Measurements from ENCODE around the gene R3HDML.
"Not testable (repeated sequence)": the region's sequence is repeated elsewhere in the genome, so short reads cannot be mapped to it uniquely, and the experiment has no call there.

R3HDML gene

GRCh38 chr20:44331201-44331600 lies 5.6 kb upstream of the R3HDML start:
- no peak for DNase-seq

GRCh38 chr20:44334306-44334705 lies 2.5 kb upstream of the R3HDML start:
- no peak for DNase-seq

- no peak for DNase-seq
These were observed 2.1 kb upstream of the R3HDML start for GRCh38 chr20:44334709-44335108.

GRCh38 chr20:44335675-44336074 lies 1.2 kb upstream of the R3HDML start:
- no peak for DNase-seq

- no peak for DNase-seq
These were observed 757 bp upstream of the R3HDML start for GRCh38 chr20:44336086-44336485.

GRCh38 chr20:44342248-44342647 lies 5.4 kb downstream of the R3HDML start:
- no peak for DNase-seq

GRCh38 chr20:44343162-44343675 lies 6.4 kb downstream of the R3HDML start:
- DNase-seq: no peak

GRCh38 chr20:44344723-44345122 lies 7.9 kb downstream of the R3HDML start:
- no peak for DNase-seq

- DNase-seq: no peak
These were observed 8.3 kb downstream of the R3HDML start for GRCh38 chr20:44345147-44345546.

- not testable (repeated sequence) for DNase-seq
These were observed 9.1 kb downstream of the R3HDML start for GRCh38 chr20:44345941-44346340.

- DNase-seq: no peak
These were observed 11.4 kb downstream of the R3HDML start for GRCh38 chr20:44348168-44348659.

- DNase-seq: no peak
These were observed 12.5 kb downstream of the R3HDML start for GRCh38 chr20:44349349-44349748.

- DNase-seq: no peak
These were observed 13.7 kb downstream of the R3HDML start for GRCh38 chr20:44350567-44350966.

GRCh38 chr20:44354979-44355497 lies 18.2 kb downstream of the R3HDML start:
- DNase-seq: no peak

GRCh38 chr20:44355498-44356352 lies 18.9 kb downstream of the R3HDML start, which contains the start of gene HNF4A:
TSS of gene HNF4A (plus strand) at chr20:44355699. CDS start at chr20:44355805, 106 bp downstream.
- DNase-seq: no peak

- DNase-seq: no peak
These were observed 19.5 kb downstream of the R3HDML start for GRCh38 chr20:44356353-44356723.

GRCh38 chr20:44357020-44357419 lies 20.2 kb downstream of the R3HDML start:
- no peak for DNase-seq

- no peak for DNase-seq
These were observed 20.8 kb downstream of the R3HDML start for GRCh38 chr20:44357555-44358125.

- DNase-seq: no peak
These were observed 21.9 kb downstream of the R3HDML start for GRCh38 chr20:44358776-44359175.

- no peak for DNase-seq
These were observed 23.4 kb downstream of the R3HDML start for GRCh38 chr20:44360221-44360620.

- DNase-seq: no peak
These were observed 24.2 kb downstream of the R3HDML start for GRCh38 chr20:44361021-44361420.

GRCh38 chr20:44362466-44362940 lies 25.7 kb downstream of the R3HDML start:
- DNase-seq: no peak

GRCh38 chr20:44364068-44364467 lies 27.2 kb downstream of the R3HDML start:
- DNase-seq: no peak

GRCh38 chr20:44364780-44365179 lies 27.9 kb downstream of the R3HDML start:
- no peak for DNase-seq
